ENCODE data around the gene KLF2. TPM values are rescaled to one million over a fixed set of nuclear protein-coding genes. Genes with fewer than 3 reads are reported as not detected.

KLF2 gene
- total and polyA plus RNA-seq, 8 donors, result 3.1 to 12.0 (median 5.2) TPM

DNA sequence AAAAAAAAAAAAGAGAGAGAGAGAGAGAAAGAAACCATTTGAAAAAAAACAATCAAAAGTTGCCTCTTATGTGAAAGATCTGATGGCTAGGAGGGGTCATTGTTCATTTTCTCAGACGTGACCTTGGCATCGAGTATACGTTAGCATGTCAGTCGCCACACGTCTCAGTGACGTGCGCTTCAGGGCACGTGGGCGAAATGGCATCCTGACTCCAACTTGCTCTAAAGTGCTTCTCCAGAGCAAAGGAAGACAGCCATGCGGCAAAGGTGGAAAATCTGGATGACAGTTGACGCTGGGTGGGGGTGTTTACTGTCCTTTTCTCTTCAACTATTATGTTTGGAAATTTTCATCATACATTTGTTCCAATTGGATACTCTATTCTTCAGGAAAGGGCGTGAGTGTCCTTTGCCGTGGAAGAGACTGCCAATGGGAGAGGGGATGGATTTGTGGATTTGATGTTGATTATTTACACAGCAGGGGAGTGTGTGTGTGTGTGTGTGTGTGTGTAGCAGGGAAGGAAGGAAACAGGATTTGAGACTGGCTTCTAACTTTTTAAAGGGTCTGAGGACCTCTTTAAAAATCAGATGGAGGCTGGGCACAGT lies 25.0 kb downstream of the KLF2 start:
- H3K36me3 ChIP-seq, result no peaks in the 10 kb centered on the region
- no peak overlapping the region for H3K27ac ChIP-seq
- intact Hi-C loops (cut with DNase I), result no loop called here
- TF ChIP-seq, protein P1, sequence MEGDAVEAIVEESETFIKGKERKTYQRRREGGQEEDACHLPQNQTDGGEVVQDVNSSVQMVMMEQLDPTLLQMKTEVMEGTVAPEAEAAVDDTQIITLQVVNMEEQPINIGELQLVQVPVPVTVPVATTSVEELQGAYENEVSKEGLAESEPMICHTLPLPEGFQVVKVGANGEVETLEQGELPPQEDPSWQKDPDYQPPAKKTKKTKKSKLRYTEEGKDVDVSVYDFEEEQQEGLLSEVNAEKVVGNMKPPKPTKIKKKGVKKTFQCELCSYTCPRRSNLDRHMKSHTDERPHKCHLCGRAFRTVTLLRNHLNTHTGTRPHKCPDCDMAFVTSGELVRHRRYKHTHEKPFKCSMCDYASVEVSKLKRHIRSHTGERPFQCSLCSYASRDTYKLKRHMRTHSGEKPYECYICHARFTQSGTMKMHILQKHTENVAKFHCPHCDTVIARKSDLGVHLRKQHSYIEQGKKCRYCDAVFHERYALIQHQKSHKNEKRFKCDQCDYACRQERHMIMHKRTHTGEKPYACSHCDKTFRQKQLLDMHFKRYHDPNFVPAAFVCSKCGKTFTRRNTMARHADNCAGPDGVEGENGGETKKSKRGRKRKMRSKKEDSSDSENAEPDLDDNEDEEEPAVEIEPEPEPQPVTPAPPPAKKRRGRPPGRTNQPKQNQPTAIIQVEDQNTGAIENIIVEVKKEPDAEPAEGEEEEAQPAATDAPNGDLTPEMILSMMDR (IDR thresholded peaks at IDR 0.05), result no peak
- H3K27me3 ChIP-seq, result no peaks in the 10 kb centered on the region
- H3K4me1 ChIP-seq, result no peaks in the 10 kb centered on the region
- no peaks in the 10 kb centered on the region for H3K9me3 ChIP-seq
- no peak overlapping the region for H3K4me3 ChIP-seq
- FAIRE-seq (no peak), ATAC-seq (no peak), DNase-seq (no peak)
- WGBS, 2 donors, result 42 to 50% methylated on average over 13 of the region's 13 CpGs

DNA sequence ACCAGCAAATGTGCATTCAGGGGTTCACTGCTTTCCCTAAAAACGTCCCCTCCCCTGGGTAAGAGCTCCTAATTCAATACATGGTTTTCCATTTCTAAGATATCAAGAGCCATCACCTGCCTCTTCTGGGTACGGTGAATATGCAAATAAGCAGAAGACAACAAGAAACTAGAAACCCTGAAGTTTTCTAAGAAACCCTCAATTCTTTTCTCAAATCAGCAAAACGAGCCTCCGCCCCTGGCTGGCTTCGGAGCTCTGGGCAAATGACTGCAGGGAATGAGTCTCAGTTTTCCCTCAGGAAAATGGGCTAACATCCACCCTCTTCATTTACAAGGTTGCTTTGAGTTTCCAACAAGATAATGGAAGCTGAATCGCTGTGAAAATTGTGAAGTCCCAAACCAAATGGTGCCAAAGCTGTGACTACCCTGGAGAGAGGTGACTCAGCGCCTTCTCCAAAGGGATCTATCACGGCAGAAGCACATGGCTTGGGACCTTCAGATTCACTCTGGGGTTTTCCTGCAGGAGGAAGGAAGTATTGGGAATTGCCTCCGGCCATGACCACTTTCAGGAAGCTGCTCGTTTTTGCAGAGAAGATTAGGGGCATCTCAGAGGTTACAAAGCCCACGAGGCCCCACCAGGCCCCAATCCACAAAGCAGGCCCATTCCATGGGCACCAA lies 26.6 kb downstream of the KLF2 start:
- no peak for FAIRE-seq
- H3K4me3 ChIP-seq, result no peak overlapping the region
- TF ChIP-seq, protein P1 (IDR thresholded peaks at IDR 0.05), result no peak
- H3K27ac ChIP-seq, result no peak overlapping the region
- no peak for ATAC-seq
- WGBS, 2 donors, result 62 to 79% methylated on average over 11 of the region's 11 CpGs
- no peaks in the 10 kb centered on the region for H3K27me3 ChIP-seq
- no peaks in the 10 kb centered on the region for H3K9me3 ChIP-seq
- H3K4me1 ChIP-seq, result no peaks in the 10 kb centered on the region
- intact Hi-C loops (cut with DNase I), result no loop called here
- no peaks in the 10 kb centered on the region for H3K36me3 ChIP-seq
- DNase-seq, result no peak

DNA sequence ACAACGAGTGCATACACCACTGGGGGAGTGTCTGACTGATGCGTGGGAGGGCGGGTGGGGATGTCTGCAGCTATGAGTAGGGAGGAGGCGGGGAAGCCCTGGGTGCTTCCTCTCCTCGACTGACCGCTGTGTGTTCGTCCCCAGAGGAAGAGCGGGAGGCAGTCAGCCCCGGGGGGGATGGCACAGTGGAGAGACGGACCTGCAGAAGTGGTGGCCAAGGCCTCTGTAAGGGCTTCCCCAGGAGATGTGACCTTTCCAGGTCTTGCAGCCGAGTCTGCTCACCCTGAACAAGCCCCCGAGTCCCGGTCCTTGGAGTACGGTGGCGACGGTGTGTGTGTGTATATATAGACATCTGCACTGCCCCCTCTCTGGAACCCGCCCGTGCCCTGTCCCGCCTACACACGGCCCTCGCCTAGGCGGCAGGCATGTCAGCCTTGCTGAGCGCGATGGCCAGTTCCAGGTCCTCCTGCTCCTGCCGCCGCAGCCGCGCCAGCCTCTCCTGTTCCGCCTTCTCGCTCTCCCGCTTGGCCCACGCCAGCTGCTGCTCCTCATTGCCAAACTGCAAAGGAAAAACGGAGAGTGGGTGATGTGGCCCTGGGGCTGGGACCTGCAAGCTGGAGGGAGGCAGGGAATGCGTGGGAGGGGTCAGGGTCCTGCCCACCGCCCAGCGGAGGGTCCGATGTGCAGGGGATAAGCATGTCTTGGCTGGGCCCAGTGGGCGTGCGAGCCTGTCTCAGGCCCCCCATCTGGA lies 30.8 kb downstream of the KLF2 start:
- TF ChIP-seq, protein P1 (IDR thresholded peaks at IDR 0.05), result no peak
- H3K27ac ChIP-seq, result no peak overlapping the region
- intact Hi-C loops (cut with DNase I), result no loop called here
- no peaks in the 10 kb centered on the region for H3K36me3 ChIP-seq
- ATAC-seq, result peak in 3 of 4 donors; percentile 17 to 60 (median 17)
- no peak for FAIRE-seq
- DNase-seq, result no peak
- no peaks in the 10 kb centered on the region for H3K4me1 ChIP-seq
- 88 to 89% methylated on average over 36 to 39 of the region's 39 CpGs for WGBS, 2 donors
- H3K4me3 ChIP-seq, result no peak overlapping the region
- no peaks in the 10 kb centered on the region for H3K27me3 ChIP-seq
- no peaks in the 10 kb centered on the region for H3K9me3 ChIP-seq

DNA sequence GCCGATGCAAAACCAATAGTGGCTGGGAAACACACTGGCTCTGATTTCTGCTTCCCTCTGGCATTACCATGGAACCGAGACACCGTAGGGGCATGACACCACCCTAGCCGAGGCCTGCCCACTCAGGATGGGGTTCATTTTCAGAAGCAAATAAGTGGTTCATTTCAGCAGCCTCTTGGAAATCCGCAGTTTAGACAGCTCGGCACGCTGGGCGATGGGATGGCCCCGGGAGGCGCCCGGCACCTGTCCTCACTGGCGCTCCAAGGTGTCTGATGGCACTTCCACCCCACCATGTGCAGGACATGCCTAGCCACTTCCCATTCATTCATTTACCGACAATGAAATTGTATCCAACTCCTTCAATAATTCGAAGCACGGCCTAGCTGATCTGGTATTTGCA lies 33.8 kb downstream of the KLF2 start:
- Histone ChIP-seq H3K36me3 (no peaks in the 10 kb centered on the region), H3K4me3 (no peak overlapping the region), H3K27ac (no peak overlapping the region), H3K27me3 (no peaks in the 10 kb centered on the region), H3K4me1 (peaks cover 7 to 11% (median 8%) of the 10 kb centered on the region in 3 donors), H3K9me3 (no peaks in the 10 kb centered on the region)
- TF ChIP-seq, protein P1 (IDR thresholded peaks at IDR 0.05), result no peak
- 95 to 97% methylated on average over 15 of the region's 15 CpGs for WGBS, 2 donors
- ATAC-seq (no peak), FAIRE-seq (no peak), DNase-seq (no peak)
- intact Hi-C loops (cut with DNase I), result no loop called here

Measured in pancreas (tissue), 10 donors.